Transverse colon (tissue), 4 donors: Measurements from ENCODE around the gene DNAH8. TPM values are rescaled to one million over a fixed set of nuclear protein-coding genes. Genes with fewer than 3 reads are reported as not detected.

Experiments used
- DNase-seq: peaks from one replicate; pipeline ENCODE4 v3.0.0-alpha.2; 2019
- H3K27ac ChIP-seq, 4 donors: fragments of 200-600 bp; sonication (generic); 2 replicates each; pipeline ENCODE4 v1.5.1; 2016 to 2018; ENCODE audit warnings: inconsistent platforms in 4 of 4
- H3K27me3 ChIP-seq: fragments of 200-600 bp; sonication (generic); 2 replicates; pipeline ENCODE4 v1.5.1; 2017; ENCODE audit warnings: inconsistent platforms
- H3K36me3 ChIP-seq, 4 donors: fragments of 200-600 bp; sonication (generic); 2 replicates each; pipeline ENCODE4 v1.5.1; 2017 to 2019; ENCODE audit warnings: inconsistent platforms in 4 of 4
- H3K4me1 ChIP-seq, 4 donors: fragments of 200-600 bp; sonication (generic); 2 replicates each; pipeline ENCODE4 v1.5.1; 2017 to 2020; ENCODE audit warnings: inconsistent platforms in 4 of 4
- H3K4me3 ChIP-seq, 4 donors: fragments of 200-600 bp; sonication (generic); 1 replicate in 1 of 4; 2 replicates in 3 of 4; pipeline versions ENCODE4 v1.5.1 to v1.6.1; 2017 to 2019; ENCODE audit warnings: inconsistent platforms in 4 of 4
- H3K9me3 ChIP-seq, 2 donors: fragments of 200-600 bp; sonication (generic); 2 replicates each; pipeline ENCODE4 v1.5.1; 2017 to 2019; ENCODE audit warnings: inconsistent platforms in 2 of 2
- EP300 ChIP-seq: sonication (generic); formaldehyde crosslinking; IDR thresholded peaks from one replicate; pipeline ENCODE4 v1.6.1; 2017; ENCODE audit warnings: antibody characterized with exemption, low read depth
- POLR2A ChIP-seq: fragments of 450-650 bp; IDR thresholded peaks from one replicate; pipeline ENCODE4 v1.6.1; 2016; ENCODE audit warnings: antibody characterized with exemption, mild to moderate bottlenecking, moderate library complexity
- POLR2AphosphoS5 ChIP-seq, 3 donors: sonication (generic); formaldehyde crosslinking; IDR thresholded peaks; one replicate each; pipeline ENCODE4 v1.6.1; 2016; ENCODE audit warnings: antibody characterized with exemption in 3 of 3
- WGBS, 2 donors: methylation state at CpG; one replicate each; pipeline ENCODE4 v1.1.5; 2018; ENCODE audit warnings: low coverage in 1 of 2; 5-methylcytosine and 5-hydroxymethylcytosine counted together
- in situ Hi-C, 4 donors: fragments of 200-750 bp; cut with MboI; loops; one replicate each; pipeline versions ENCODE4 v1.15.0 to v1.15.1; 2017; ENCODE audit warnings: low sequenced_read_pairs in 3 of 4, low pct_ligation_motif_present in 1 of 4, low pct_unique_long_range_greater_than_20kb in 1 of 4
- intact Hi-C: fragments of 100-400 bp; cut with DNase I; formaldehyde crosslinking; loops from one replicate; pipeline ENCODE4 v1.15.1; 2023; ENCODE audit warnings: low total_unique reads
- total RNA-seq, 4 donors: library from RNA; depleted of rRNA; stranded (reverse); fragments of >200 nt; gene quantifications; one replicate each; pipeline ENCODE4 v1.1.0, GENCODE V29; 2016
- TF ChIP-seq, protein P1 (sequence below), 5 experiments: fragments of 200-600 bp in 3 of 5; fragments of 450-650 bp in 2 of 5; sonication (generic) in 3 of 5; IDR thresholded peaks; 1 replicate in 2 of 5; 2 replicates in 3 of 5; pipeline ENCODE4 v1.5.1; 2016 to 2017; ENCODE audit warnings: antibody characterized with exemption in 5 of 5, inconsistent platforms in 3 of 5, mild to moderate bottlenecking in 2 of 5, moderate library complexity in 1 of 5

DNAH8 gene
- total RNA-seq, 4 donors from 2014 or later: 0.16 TPM; not detected in 3

DNA sequence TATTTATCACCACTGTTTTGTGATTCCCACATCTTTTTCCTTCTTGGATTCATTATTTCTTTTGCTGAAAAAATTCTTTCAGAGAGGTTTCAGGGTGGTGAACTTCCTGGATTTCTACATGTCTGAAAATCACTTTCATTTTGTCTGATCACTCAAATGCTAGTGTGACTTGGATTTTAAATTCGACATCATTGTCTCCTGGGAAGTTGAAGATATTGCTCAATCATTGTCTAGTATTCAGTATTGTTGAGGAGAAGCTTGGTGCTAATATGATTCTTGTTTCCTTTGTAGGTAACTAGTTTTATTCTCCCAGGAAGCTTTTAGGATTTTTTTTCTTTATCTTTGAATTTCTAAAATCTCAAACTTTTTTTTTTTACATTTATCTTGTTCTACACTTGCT lies 45.0 kb downstream of the DNAH8 start:
- Histone ChIP-seq H3K4me1 (peaks cover 0 to 6% (median 0%) of the 10 kb centered on the region in 4 donors), H3K36me3 (no peaks in the 10 kb centered on the region), H3K27me3 (no peaks in the 10 kb centered on the region), H3K9me3 (no peaks in the 10 kb centered on the region), H3K4me3 (no peak overlapping the region), H3K27ac (no peak overlapping the region)
- intact Hi-C loops: no loop called here
- TF ChIP-seq POLR2A: no peak
- no peak for TF ChIP-seq EP300
- TF ChIP-seq POLR2AphosphoS5 (IDR thresholded peaks at IDR 0.05): no peak
- TF ChIP-seq, protein P1, sequence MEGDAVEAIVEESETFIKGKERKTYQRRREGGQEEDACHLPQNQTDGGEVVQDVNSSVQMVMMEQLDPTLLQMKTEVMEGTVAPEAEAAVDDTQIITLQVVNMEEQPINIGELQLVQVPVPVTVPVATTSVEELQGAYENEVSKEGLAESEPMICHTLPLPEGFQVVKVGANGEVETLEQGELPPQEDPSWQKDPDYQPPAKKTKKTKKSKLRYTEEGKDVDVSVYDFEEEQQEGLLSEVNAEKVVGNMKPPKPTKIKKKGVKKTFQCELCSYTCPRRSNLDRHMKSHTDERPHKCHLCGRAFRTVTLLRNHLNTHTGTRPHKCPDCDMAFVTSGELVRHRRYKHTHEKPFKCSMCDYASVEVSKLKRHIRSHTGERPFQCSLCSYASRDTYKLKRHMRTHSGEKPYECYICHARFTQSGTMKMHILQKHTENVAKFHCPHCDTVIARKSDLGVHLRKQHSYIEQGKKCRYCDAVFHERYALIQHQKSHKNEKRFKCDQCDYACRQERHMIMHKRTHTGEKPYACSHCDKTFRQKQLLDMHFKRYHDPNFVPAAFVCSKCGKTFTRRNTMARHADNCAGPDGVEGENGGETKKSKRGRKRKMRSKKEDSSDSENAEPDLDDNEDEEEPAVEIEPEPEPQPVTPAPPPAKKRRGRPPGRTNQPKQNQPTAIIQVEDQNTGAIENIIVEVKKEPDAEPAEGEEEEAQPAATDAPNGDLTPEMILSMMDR (IDR thresholded peaks at IDR 0.05): no peak
- 89% methylated on average over 1 of the region's 1 CpG; no CpG with 5 or more reads in 1 of the 2 donors for WGBS, 2 donors
- in situ Hi-C loops: no loop called here
- DNase-seq: no peak

DNA sequence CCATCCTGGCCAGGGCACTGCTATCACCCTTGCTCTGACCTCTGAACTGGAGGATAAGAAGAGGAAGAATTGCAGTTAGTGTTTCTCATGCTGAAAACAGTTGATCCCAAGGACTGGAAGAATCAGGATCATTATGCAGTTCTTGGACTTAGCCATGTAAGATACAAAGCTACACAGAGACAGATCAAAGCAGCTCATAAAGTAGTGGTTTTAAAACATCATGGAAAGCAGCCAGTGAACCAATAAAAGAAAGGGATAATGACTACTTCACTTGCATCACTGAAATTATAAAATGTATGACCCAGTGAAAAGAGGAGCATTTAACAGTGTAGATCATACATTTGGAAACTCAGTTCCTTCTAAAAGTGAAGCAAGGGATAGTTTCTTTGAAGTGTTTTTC lies 47.7 kb downstream of the DNAH8 start:
- H3K27ac ChIP-seq: no peak overlapping the region
- TF ChIP-seq EP300: no peak
- TF ChIP-seq POLR2AphosphoS5 (IDR thresholded peaks at IDR 0.05): no peak
- TF ChIP-seq, protein P1 (IDR thresholded peaks at IDR 0.05): no peak
- TF ChIP-seq POLR2A: no peak
- H3K27me3 ChIP-seq: no peaks in the 10 kb centered on the region
- in situ Hi-C loops: no loop called here
- DNase-seq: no peak
- intact Hi-C loops: no loop called here
- H3K4me3 ChIP-seq: no peak overlapping the region
- no peaks in the 10 kb centered on the region for H3K36me3 ChIP-seq
- no peaks in the 10 kb centered on the region for H3K9me3 ChIP-seq
- H3K4me1 ChIP-seq: no peaks in the 10 kb centered on the region

DNA sequence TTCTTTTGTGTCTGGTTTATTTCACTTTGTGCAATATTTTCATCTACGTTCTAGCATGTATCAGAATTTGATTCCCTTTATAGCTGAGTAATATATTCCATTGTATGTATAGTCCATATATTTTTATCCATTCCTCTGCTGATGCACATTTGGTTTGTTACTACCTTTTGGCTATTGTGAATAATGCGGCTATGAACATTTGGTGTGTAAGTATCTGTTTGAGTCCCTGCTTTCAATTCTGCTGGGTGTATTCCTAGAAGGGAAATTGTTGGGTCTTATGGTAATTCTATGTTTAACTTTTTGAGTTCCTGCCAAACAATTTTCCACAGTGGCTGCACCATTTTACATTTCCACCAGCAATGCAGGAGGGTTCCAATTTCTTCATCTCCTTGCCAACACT lies 52.4 kb downstream of the DNAH8 start:
- H3K4me1 ChIP-seq: no peaks in the 10 kb centered on the region
- DNase-seq: no peak
- H3K36me3 ChIP-seq: no peaks in the 10 kb centered on the region
- WGBS, 2 donors: 81 to 100% methylated on average over 2 of the region's 2 CpGs
- in situ Hi-C loops (no loop called here), intact Hi-C loops (no loop called here)
- no peak for TF ChIP-seq POLR2A
- TF ChIP-seq, protein P1 (IDR thresholded peaks at IDR 0.05): no peak
- no peak for TF ChIP-seq POLR2AphosphoS5 (IDR thresholded peaks at IDR 0.05)
- no peak for TF ChIP-seq EP300
- H3K4me3 ChIP-seq: no peak overlapping the region
- no peaks in the 10 kb centered on the region for H3K9me3 ChIP-seq
- H3K27me3 ChIP-seq: no peaks in the 10 kb centered on the region
- H3K27ac ChIP-seq: no peak overlapping the region

DNA sequence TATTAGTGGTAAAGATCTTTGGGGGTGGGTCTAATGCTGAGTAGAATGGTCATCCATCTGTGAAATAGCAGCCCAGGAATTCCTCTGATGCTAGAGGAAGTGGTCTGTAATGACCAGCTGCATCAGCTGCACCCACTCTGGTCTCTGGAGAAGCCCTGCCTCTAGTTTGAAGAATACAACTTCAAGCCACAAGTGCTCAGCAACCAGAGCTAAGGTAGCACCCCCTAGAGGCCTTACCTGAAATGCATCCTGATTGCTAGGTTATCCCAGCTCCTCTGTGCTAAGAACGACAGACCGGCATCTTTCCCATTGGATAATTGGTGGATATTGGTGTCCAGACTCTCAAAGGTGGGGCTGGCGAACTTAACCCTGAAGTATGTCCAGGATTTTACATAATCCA lies 58.2 kb downstream of the DNAH8 start:
- no peaks in the 10 kb centered on the region for H3K4me1 ChIP-seq
- no peak for TF ChIP-seq EP300
- TF ChIP-seq, protein P1 (IDR thresholded peaks at IDR 0.05): peak in 4 of 5 experiments; percentile 22 to 51 (median 32)
- intact Hi-C loops (no loop called here), in situ Hi-C loops (no loop called here)
- no peaks in the 10 kb centered on the region for H3K36me3 ChIP-seq
- H3K9me3 ChIP-seq: no peaks in the 10 kb centered on the region
- H3K4me3 ChIP-seq: no peak overlapping the region
- peak; percentile 22 for DNase-seq
- H3K27me3 ChIP-seq: no peaks in the 10 kb centered on the region
- 70% methylated on average over 3 of the region's 3 CpGs; no CpG with 5 or more reads in 1 of the 2 donors for WGBS, 2 donors
- no peak overlapping the region for H3K27ac ChIP-seq
